ENCODE measurements around the gene ARHGEF1.

ARHGEF1 gene

DNA sequence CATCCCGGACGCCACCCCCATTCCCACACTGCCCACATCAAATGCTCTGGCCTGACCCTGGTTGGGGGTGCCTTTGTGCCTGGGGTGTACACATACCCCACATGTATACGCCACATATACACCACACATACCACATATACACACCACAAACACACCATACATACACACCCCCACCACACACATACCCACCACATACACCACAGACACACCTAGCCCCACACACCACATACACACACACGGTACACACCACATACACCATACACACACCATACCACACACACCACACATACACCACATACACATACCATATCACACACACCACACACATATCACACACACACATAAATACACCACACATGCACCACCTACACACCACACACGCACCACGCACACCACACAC, 35.1 kb downstream of the ARHGEF1 start:
- no peak for DNase-seq (ENCODE audit: low read depth in 2 of 2)

- no peak for DNase-seq (ENCODE audit: low read depth in 2 of 2)
Observed at GRCh38 chr19:41918653-41919244, 35.8 kb downstream of the ARHGEF1 start.

DNA sequence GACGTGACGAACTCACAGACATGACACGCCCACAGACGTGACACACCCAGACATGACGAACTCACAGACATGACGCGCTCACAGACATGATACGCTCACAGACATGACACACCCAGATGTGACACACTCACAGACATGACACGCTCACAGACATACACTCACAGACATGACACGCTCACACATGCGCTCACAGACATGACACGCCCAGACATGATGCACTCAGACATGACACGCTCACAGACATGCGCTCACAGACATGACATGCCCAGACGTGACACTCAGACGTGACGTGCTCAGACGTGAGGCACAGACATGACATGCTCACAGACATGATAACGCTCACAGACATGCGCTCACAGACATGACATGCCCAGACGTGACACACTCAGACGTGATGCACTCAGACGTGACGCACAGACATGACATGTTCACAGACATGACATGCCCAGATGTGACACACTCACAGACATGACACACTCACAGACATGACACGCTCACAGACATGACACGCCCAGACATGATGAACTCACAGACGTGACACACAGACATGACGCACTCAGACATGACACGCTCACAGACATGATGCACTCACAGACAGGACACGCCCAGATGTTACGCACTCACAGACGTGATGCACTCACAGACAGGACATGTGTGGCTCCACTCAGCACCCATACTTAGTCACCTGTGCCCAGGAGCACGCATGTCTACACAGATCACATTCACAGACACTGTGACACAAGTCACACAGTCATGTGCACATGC, 37.1 kb downstream of the ARHGEF1 start:
- no peak for DNase-seq (ENCODE audit: low read depth in 2 of 2)

- DNase-seq (ENCODE audit: low read depth in 2 of 2): no peak
Observed at GRCh38 chr19:41920882-41921576, 38.0 kb downstream of the ARHGEF1 start.

- DNase-seq (ENCODE audit: low read depth in 2 of 2): no peak
Observed at GRCh38 chr19:41921577-41922576, 38.9 kb downstream of the ARHGEF1 start.

DNA sequence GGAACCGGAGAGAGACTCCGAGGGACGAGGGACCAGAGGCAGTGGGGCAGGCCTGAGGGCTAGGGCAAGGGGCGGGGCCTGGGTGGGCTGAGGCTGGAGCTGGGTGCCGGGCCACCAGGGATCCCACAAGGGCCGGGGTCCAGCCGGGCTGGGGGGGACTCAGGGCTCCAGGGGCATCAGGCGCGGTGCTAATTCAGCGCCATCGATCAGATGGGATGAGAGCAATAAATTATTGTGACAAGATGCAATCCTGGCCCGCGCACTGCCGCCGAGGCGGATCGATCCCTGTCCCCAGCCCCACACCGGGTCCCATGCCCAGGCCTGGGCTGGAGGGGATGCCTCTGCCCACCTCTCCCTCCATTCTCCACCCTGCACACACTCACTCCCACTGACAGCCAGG, 39.6 kb downstream of the ARHGEF1 start:
- no peak for DNase-seq (ENCODE audit: low read depth in 2 of 2)

DNA sequence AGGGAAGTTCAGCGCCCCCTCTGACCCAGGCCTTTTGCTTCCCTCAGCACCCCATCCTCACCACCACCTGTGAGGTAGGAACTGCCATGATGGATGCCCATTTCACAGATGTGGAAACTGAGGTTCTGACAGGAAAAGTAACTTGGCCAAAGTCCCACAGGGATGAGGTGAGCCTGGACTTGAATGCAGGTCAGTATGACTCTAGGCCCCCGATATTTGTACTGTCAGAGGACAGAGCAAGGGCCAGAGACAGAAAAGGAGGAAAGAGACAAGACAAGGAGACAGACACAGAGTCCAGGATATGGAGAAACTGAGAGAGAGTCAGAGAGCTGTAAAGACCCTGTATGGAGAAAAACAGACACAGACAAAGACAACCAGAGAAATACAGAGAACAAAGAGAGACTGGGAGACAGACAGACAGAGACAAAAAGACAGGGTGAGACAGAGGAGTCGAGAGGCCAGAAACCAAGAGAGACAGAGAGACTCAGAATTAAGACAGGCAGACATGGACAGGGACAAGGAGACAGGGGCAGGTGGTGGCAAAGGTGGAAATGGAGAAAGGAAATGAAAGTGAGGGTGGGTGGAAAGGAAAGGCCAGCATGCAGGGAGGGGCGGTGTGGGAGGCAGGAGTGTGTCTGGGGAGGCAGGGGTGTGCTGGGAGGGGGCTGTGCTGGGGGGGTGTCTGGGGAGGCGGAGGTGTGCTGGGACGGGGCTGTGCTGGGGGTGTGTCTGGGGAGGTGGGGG, 40.2 kb downstream of the ARHGEF1 start:
- DNase-seq (ENCODE audit: low read depth in 2 of 2): no peak

- DNase-seq (ENCODE audit: low read depth in 2 of 2): no peak
Observed at GRCh38 chr19:41924151-41925145, 41.5 kb downstream of the ARHGEF1 start.

DNA sequence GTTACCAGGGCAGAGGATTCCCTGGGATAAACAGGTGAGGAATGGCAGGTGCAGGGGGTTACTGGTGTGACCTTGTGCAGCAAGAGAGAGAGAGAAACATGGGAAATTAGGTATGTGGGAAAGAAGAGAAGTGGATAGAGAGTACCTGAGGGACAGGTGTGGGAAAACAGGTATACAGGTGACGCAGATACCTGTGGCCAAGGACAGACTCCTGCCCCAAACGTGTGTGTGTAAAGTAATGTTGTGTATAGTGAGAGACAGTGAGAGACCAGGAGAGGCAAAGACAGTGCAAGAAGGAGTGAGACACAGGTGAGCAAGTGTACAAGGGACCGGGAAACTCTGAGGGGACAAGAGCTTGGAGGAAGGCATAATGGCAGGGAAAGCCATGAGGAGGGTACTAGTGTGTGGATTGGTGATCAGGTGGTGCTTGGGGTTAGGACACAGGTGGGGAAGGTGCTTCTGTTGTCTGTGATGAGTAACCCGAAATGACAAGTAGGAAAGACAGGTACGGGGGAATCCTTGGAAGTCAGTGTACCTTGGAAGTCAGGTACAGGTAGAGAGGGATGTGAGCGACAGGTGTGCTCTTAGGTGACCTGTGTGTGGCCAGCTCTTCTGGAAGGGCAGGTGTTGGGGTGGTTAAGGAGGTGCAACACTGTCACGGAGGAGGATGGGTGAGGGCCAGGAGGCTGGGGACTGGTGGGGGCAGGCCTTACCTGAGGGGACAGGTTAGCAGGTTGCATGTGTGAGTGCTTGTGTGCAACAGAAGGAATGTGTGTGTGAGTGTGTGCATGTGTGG, 42.4 kb downstream of the ARHGEF1 start:
- DNase-seq (ENCODE audit: low read depth in 2 of 2): no peak

DNA sequence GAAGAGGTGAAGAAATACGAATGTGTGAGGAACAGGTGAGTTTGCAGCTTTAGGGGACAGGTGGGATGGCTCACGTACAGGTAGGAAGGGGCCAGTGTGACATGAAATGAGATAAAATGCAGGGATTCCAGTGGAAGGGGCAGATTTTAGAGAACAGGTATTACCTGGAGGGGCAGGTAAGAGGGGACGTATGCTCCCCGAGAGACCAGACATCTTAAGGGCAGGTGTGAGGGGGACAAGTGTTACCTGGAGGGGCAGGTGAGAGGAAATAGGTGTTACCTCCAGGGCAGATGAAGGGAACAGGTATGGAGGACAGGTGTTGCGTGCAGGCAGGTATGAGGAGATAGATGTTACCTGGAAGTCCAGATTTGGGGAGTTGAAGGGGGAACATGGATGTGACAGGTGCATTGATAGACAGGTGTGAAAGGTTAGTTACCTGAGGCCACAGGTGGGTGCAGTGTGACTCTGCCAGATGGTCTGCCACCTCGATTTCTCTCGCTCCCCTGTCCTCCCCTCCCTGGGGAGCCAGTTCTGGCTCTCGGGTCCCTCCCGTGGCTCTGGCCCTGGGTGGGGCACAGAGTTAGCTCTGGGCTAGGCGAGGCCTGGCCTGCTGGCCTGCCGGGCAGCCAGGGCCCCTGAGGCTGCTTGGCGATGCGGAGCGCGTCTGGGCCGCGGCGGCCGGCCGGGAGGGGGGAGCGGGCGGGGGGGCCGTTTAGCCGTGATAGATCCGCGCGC, 43.2 kb downstream of the ARHGEF1 start:
- DNase-seq (ENCODE audit: low read depth in 2 of 2): no peak

GRCh38 chr19:41926763-41927496, 43.9 kb downstream of the ARHGEF1 start:
- no peak for DNase-seq (ENCODE audit: low read depth in 2 of 2)

- no peak for DNase-seq (ENCODE audit: low read depth in 2 of 2)
Observed at GRCh38 chr19:41927497-41928192, 44.7 kb downstream of the ARHGEF1 start.

- no peak for DNase-seq (ENCODE audit: low read depth in 2 of 2)
Observed at GRCh38 chr19:41928221-41928683, 45.3 kb downstream of the ARHGEF1 start, which contains the start of gene ERFL. ERFL (minus strand) TSS chr19:41928449; CDS start chr19:41912919, 15,530 bp downstream.

- no peak for DNase-seq (ENCODE audit: low read depth in 2 of 2)
Observed at GRCh38 chr19:41928754-41929535, 46.0 kb downstream of the ARHGEF1 start.

GRCh38 chr19:41929536-41930071, 46.6 kb downstream of the ARHGEF1 start:
- no peak for DNase-seq (ENCODE audit: low read depth in 2 of 2)

GRCh38 chr19:41930322-41930722, 47.3 kb downstream of the ARHGEF1 start:
- DNase-seq (ENCODE audit: low read depth in 2 of 2): no peak

Data from stimulated activated CD4-positive, alpha-beta T cell treated with anti-CD3 and anti-CD28 coated beads, Interleukin-12 subunit alpha, Interleukin-12 subunit beta, amount 100 ng/mL, for 24 hours (primary cell).